ENCODE measurements around the gene EXOC6.
"Not testable (repeated sequence)": the region's sequence is repeated elsewhere in the genome, so short reads cannot be mapped to it uniquely, and the experiment has no call there.

The EXOC6 gene

DNA sequence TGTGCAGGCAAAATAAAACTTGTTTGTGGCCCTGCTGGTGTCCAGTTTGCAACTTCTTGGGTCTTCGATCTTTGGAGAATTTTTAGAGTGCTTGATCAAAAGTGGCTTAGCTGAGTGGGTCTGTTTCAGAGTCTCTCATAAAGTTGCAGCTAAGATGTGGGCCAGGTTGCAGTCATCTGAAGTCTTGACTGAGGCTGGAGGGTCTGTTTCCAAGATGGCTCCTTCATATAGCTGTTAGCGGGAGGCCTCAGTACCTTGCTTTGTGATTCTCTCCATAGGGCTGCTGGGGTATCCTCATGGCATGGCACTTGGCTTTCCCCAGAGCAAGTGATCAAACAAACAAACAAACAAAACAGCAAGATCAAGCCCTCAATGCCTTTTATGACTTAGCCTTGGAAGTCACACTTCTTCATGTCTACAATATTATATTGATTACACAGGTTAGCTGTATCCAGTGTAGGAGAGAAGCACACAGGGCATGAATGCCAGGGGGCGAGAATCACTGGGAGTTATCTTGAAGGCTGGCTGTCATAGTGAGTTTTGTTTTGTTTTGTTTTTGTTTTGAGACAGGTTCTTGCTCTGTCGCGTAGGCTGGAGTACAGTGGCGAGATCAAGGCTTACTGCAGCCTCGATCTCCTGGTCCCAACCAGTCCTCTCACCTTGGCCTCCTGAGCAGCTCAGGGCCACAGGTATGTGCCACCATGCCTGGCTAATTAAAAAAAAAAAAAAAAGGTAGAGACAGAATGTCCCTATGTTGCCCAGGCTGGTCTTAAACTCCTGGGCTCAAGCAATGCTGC lies 235.6 kb downstream of the EXOC6 start:
- DNase-seq = no peak

DNA sequence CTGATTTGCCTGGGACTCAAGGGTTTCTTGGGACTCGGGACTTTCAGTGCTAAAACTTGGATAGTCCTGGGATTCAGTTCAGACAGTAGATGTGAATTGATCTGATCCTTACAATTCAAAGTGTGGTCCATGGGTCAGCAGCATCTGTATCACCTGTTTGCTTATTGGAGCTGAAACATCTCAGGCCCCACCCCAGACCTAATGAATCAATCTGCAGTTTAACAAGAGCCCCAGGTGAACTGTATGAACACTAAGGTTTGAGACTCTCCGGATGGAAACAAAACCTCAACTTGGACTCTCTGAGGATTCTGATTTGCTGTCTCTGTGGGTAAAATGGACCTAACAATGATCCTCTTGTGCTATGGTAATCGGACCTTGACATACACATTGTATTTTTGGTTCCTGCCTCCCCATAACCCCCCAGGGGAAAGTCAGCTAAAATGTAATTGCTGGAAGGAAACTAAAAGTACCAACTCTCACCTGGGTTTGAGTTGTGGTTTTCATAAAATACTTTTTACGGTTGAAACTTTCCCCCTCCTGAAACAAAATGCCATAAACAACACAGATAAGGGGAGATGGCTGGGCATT lies 237.0 kb downstream of the EXOC6 start:
- no peak for DNase-seq

DNA sequence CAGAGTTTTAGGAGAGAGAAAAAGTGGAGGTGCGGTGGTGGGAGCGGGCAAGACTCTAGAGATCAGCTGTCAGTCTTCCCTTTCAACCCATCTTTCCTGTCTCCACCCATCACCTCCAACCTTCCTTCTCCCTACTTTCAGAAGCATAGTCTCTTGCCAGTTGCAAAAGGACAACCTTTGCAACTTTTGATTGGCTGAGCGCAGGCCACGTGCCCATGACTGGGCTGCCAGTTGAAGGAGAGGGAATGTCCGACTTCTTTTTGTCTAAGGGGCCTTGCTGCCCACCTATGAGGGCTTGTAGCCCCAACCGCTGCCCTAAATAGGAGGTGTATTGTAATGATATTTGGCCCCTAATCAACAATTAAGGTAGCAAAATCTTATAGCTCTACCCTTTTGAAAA lies 238.0 kb downstream of the EXOC6 start:
- no peak for DNase-seq

DNA sequence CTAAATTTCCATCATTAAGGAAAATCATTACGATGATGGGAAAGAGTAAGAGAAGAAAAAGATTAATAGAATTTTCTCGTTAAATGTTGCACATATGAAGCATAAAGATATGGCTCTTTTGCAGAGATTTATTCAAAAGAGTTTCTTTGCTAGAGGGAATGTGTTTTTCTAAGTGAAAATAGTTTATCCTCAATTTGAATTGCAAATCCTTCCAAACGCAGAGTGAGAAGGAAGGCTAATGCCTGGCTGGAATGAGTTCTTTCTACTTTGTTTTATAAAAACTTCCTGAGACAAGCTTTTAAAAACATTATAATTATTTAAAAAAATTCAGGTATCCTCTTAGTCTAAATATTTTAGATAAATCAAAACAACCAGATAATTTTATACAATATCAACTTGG lies 239.5 kb downstream of the EXOC6 start:
- no peak for DNase-seq

DNA sequence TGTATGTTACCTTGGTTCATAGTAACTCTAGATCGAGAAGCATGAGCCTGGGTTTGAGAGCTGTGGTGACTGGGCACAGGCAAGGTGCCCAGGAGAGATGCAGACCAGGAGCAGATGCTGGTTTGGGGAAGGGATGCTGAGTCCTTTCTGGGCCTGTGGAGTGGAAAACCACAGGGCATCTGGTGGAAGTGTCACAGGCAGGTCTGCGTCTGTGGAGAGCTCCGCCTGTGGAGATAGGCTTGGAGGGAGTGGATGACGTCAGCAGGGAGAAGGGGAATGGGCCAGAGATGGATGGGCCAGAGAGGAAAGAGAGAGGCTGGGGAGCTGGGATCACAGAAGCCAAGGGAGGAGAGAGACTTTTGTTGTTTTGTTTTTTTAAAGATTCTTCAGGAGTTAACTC lies 240.1 kb downstream of the EXOC6 start:
- DNase-seq = no peak

DNA sequence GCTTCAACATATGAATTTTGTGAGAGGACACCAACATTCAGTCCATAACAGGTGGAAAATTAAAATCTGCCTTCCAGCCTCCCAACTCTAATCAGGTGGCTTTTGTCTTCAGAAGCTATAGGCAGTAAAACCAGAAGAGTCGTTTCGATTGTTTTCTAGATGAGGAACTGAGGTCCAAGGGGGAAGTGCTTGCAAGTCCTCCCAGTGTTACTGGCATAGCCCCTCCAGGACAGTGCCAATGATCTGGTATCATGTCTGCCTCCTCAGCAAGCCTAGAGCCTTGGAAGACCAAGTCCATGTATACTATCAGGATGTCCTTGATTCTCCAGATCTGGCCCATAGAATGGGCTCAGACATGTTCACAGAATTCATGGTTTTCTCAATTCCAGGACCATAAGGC lies 242.3 kb downstream of the EXOC6 start:
- no peak for DNase-seq

DNA sequence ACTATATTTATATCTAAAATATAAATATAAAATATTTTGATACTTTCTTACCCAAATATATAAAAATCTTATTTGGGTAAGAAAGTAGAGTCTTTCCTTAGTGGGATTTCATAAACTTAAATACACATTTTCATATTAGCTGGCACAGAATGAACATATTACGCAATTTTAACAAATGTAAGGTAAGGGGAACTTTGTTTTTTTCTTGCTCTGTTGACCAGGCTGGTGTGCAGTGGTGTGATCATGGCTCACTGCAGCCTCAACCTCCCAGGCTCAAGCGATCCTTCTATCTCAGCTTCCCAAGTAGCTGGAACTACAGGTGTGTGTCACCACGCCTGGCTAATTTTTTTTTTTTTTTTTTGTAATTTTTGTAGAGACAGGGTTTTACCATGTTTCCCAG lies 243.6 kb downstream of the EXOC6 start:
- no peak for DNase-seq

DNA sequence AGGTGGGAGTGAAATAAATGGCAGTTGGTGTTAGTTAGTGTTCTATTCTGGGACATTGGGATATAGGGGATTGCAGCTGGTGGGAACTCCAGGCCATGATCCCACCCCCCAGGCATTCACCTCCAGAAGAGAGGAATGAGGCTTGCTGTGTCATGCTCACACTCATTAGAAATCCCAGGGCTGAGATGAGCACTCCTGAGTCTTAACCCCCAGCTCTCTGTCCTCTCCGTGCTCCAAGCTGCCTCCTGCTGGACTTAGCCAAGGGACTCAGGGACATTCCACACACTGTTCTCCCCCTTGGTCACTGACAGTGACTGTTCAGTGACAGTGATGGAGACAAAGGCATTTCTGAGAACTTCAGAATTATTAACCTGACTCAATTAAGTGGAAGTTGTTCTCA lies 246.9 kb downstream of the EXOC6 start:
- DNase-seq = no peak

DNA sequence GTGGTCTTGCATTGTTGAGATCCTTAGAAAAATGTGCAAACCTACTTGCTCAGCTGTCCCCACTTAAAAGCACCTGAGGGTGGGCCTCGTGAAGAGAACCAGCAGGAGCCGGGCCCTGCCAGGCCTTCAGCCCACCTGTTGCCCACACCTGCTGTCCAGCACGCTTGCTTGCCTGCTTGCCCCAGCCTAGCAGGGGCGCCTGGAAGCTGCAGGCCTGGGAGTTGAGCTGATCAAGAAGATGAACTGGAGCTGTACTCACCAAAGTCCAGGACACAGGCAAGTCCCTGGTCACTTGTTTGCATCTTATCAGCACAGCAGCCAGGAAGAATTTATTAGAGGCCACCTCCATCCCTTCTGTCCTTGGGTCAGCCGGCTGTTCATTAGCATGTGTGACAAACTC lies 248.6 kb downstream of the EXOC6 start:
- DNase-seq = no peak

DNA sequence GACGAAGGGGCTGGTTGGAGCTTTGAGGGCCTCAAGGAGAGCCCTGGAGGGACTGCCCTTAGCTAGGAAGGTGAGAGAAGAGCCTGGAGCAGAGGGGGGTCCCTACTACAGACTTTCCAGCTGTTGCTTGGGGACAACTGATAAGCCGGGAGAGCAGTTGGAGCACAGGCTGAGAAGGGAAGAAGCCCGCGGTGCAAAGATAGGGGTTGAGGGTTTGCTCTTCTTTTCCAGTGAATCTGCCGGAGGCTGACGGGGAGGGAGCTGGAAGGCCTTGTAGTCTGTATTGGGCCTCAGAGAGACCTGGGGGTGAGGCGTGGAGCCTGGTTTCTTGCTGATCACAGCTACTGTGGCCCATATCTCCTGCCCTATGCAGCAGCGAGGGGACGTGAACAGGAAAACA lies 249.1 kb downstream of the EXOC6 start:
- no peak for DNase-seq

DNA sequence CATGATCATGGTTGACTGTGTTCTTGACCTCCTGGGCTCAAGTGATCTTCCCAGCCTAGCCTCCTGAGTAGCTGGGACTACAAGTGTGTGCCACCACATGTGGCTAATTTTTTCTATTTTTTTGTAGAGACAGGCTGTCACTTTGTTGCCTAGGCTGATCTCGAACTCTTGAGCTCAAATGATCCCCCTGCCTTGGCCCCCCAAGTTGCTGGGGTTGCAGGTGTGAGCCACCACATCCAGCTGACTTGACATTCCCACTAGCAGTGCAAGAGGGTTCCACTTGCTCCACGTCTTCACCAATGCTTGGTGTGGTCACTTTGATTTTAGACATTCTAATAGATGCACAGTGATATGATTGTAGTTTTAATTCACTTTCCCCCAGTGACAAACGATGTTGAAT lies 250.5 kb downstream of the EXOC6 start:
- DNase-seq = no peak

DNA sequence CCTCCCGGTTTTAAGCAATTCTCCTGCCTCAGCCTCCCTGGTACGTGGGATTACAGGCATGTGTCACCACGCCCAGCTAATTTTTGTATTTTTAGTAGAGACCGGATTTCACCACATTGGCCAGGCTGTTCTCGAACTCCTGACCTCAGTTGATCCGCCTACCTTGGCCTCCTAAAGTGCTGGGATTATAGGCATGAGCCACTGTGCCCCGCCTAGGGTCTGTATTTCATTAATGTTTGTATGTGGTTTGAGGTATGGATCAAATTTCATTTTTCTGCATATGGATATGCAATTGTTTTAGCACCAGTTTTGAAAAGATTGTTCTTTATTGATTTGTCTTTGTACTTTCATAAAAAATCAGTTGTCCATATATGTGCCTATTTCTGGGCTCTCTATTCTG lies 251.3 kb downstream of the EXOC6 start:
- no peak for DNase-seq

DNA sequence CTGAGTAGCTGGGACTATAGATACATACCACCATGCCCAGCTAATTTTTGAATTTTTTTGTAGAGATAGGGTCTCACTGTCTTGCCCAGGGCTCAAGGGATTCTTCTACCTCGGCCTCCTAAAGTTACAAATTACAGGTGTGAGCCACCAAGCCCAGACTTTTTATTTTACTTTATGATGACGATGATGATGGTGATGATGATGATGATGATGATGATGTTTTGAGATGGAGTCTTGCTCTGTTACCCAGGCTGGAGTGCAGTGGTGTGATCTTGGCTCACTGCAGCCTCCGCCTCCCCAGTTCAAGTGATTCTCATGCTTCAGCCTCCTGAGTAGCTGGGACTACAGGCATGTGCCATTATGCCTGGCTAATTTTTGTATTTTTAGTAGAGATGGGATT lies 252.8 kb downstream of the EXOC6 start:
- DNase-seq = not testable (repeated sequence)

DNA sequence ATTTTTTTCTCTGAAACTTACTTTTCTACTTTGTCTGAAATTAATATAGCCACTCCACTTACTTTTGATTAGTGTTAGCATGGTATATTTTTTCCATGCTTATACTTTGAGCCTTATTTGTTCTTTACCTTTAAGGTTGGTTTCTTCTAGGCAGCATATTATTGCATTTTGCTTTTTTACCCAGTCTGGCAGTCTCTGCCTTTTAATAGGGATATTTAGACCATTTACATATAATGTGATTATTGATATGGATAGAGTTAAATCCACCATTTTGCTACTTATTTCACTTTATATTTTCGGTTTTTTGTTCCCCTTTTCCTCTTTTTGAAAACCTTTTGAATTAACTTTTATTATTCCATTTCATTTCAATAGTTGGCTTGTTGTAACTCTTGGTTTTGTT lies 255.6 kb downstream of the EXOC6 start:
- no peak for DNase-seq

DNA sequence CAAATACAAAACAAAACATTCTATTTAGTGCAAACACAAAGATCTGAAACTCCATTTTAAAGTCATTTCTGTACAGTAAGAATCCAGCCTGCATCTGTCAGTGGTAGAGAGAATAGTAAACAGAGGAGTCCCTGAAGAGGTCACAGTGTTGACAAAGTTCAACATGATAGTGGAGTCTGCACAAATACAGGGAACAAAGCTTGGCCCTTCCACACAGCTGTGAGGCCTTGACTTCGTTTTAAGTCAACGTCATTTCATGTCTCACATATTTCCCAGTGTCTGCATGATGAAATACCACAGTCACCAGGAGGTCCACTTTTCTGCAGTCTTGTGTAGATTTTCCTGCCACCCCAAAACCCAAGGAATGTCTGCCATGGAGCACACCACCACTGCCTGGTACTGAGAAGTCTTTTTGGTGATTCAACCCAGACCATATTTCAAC lies 258.3 kb downstream of the EXOC6 start:
- no peak for DNase-seq

All from activated CD4-positive, alpha-beta T cell treated with anti-CD3 and anti-CD28 coated beads, Interleukin-2, amount 50 U/mL, for 4 hours (primary cell).